Chondrocyte (in vitro differentiated cells): ENCODE data around the gene NKD1. TPM values are rescaled to one million over a fixed set of nuclear protein-coding genes. Genes with fewer than 3 reads are reported as not detected.
A peak's percentile ranks its signal among the peaks of the same experiment; 100 is the strongest.

ENCODE experiments used
- DNase-seq: peaks from one replicate; pipeline ENCODE4 v3.0.0; 2021; ENCODE audit warnings: mixed read lengths, low spot score
- H3K27ac Mint-ChIP-seq: one replicate; pipeline ENCODE4 v1.8.0; 2021; ENCODE audit warnings: mild to moderate bottlenecking, moderate library complexity, mixed read lengths; ENCODE audit not compliant: unreplicated experiment
- H3K27me3 Mint-ChIP-seq: 2 replicates; pipeline ENCODE4 v1.8.0; 2021; ENCODE audit warnings: low read depth, mixed read lengths
- H3K36me3 Mint-ChIP-seq: 2 replicates; pipeline ENCODE4 v1.8.0; 2021; ENCODE audit warnings: low read depth, mixed read lengths
- H3K4me1 Mint-ChIP-seq: 2 replicates; pipeline ENCODE4 v1.8.0; 2021; ENCODE audit warnings: low read depth, mild to moderate bottlenecking, mixed read lengths
- H3K4me3 Mint-ChIP-seq: one replicate; pipeline ENCODE4 v1.8.0; 2021; ENCODE audit warnings: mild to moderate bottlenecking, moderate library complexity, mixed read lengths; ENCODE audit not compliant: unreplicated experiment
- H3K9me3 Mint-ChIP-seq: 2 replicates; pipeline ENCODE4 v1.8.0; 2021; ENCODE audit warnings: low read depth, mixed read lengths
- total RNA-seq: library from RNA; stranded (reverse); gene quantifications from 3 replicates; pipeline ENCODE4 v1.2.1, GENCODE V29; 2021
- TF ChIP-seq, protein P1 (sequence below): fragments of 200-600 bp; sonication (generic); IDR thresholded peaks from 2 replicates; pipeline ENCODE4 v1.5.0; 2021; ENCODE audit warnings: antibody characterized with exemption, mild to moderate bottlenecking, moderate library complexity

Gene NKD1
- total RNA-seq, 1 donor from 2014 or later = 8.0 TPM

DNA sequence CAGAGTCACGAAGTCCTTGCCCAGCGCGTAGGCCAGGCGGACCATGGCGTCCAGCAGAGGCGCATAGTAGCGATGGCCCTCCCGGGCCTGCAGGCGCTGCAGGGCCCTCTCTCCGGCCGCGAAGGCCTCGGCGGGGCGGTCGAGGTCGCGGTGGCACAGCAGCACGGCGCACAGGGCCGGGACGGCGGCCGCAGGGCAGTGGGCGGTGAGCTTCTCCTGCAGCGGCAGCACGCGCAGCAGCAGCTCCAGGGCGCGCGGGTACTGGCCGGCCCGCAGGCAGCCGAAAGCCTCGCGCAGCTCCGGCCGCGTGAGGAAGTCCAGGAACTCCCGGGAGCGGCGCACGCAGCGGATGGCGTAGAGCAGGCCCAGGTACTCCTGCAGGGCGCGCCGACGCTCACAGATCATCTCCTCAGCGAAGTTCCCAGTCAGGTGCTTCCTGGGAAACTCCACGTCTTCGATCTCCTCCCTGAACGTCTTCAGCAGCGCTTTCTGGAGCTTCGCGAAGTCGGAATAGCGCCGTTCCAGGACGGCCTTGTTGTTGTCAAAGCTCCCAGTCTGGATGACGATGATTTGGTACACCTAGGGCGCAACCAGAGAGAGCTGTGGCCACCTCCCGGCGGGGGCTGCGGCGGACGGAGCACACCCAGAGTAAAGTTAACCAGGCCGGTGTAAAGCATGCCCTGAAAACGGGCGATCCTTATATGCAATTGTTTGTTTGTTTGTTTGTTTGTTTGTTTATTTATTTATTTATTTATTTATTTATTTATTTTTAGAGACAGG is 125.5 kb downstream of the NKD1 start:
- H3K27ac Mint-ChIP-seq = no peak overlapping the region

DNA sequence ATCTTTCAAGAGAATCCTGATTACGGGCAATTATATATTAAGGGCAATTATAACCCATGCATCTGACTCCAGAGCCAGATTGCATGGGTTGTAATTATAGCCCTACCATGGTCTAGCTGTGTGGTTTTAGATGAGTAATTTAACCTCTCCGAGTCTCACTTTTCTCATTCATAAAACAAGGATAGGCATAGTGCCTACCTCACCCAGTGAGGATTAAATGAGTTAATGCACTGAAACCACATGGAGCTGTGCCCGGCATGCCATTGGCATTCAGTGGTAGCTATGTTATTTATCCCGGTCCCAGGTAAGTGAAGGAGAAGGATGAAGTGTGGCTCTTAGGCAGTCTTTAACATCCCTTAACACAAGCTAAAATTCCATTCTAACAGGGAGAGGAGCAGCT is 126.6 kb downstream of the NKD1 start:
- H3K4me1 Mint-ChIP-seq = no peaks in the 10 kb centered on the region
- peaks cover 12% of the 10 kb centered on the region for H3K9me3 Mint-ChIP-seq
- H3K36me3 Mint-ChIP-seq = peaks cover 1% of the 10 kb centered on the region
- no peak for DNase-seq
- H3K4me3 Mint-ChIP-seq = no peak overlapping the region
- TF ChIP-seq, protein P1, sequence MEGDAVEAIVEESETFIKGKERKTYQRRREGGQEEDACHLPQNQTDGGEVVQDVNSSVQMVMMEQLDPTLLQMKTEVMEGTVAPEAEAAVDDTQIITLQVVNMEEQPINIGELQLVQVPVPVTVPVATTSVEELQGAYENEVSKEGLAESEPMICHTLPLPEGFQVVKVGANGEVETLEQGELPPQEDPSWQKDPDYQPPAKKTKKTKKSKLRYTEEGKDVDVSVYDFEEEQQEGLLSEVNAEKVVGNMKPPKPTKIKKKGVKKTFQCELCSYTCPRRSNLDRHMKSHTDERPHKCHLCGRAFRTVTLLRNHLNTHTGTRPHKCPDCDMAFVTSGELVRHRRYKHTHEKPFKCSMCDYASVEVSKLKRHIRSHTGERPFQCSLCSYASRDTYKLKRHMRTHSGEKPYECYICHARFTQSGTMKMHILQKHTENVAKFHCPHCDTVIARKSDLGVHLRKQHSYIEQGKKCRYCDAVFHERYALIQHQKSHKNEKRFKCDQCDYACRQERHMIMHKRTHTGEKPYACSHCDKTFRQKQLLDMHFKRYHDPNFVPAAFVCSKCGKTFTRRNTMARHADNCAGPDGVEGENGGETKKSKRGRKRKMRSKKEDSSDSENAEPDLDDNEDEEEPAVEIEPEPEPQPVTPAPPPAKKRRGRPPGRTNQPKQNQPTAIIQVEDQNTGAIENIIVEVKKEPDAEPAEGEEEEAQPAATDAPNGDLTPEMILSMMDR = no peak
- H3K27me3 Mint-ChIP-seq = no peaks in the 10 kb centered on the region
- H3K27ac Mint-ChIP-seq = no peak overlapping the region

More for the DNA sequence above, 125.5 kb downstream of the NKD1 start:
- H3K36me3 Mint-ChIP-seq = peaks cover 1% of the 10 kb centered on the region
- no peak overlapping the region for H3K4me3 Mint-ChIP-seq
- no peaks in the 10 kb centered on the region for H3K4me1 Mint-ChIP-seq
- peaks cover 12% of the 10 kb centered on the region for H3K9me3 Mint-ChIP-seq
- peak; percentile 90 for DNase-seq
- H3K27me3 Mint-ChIP-seq = no peaks in the 10 kb centered on the region
- TF ChIP-seq, protein P1 = no peak

DNA sequence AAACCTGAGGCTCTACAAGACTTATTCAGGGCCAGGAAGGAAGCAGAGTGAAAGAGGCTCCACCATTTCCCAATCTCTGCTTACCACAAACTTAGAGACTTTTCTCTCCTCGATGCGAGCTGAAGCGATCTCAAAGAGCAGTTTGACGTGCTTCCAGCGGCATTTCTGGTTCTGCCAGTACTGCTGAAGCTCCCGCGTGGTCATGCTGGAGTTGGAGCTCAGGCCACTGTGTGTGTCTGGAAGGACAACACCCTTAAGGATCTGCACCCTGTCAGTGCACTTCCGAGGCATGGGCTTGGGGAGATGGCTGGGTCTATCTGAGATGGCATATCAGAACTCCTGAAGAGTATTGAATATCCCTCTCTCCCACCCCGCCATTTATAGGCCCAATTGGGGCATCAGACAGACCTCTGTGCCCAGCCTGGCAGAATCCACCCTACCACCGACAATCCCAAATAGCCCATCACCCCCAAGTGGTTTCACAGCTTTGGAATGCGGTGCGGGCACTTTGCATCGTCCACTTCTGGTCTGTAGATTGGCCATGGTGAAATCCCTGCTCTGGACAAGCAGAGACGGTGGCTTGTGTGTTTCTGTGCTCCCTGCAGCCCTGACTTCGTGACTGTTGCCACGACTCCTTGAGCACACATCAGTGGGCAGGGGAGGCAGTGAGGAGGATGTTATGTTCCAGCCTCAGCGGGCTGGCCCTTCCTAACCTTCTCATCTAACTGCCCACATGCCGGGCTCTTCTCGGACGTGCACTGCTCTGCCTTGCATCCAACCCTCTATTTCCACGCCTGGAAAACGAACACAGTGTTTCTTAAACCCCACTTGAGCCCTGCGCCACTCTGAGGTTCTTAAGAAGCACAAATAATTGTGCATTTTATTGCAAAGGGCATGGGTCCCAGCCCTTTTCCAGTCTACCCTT is 127.8 kb downstream of the NKD1 start:
- no peak overlapping the region for H3K27ac Mint-ChIP-seq
- TF ChIP-seq, protein P1 = no peak
- H3K27me3 Mint-ChIP-seq = no peaks in the 10 kb centered on the region
- DNase-seq = peak; percentile 40
- H3K9me3 Mint-ChIP-seq = peaks cover 12% of the 10 kb centered on the region
- H3K4me3 Mint-ChIP-seq = no peak overlapping the region
- peaks cover 1% of the 10 kb centered on the region for H3K36me3 Mint-ChIP-seq
- H3K4me1 Mint-ChIP-seq = no peaks in the 10 kb centered on the region

DNA sequence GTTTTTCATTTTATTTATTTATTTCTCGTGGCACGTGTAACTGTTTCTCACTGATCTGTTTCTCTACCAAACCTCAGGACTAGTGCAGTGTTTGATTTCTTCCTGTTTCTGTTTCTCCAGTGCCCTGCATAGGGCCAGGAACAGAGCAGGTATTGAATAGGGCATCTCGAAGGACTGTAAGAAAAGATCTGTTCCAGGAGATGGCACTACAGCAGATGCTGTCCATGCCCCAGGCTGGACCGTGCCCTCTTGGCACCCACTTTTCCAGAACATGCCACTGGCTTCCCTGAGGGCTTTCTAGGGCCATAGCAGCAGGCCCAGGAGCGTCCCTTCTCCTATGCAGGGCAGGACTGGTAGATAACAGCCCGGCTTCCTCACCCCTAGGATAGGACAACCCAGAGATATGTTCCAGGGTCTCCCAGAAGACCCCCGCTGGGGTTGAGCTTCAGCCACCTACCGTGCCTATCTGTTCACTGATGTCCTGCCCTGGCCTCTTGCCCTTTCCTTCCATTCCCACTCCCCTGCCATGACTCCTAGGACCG is 128.6 kb downstream of the NKD1 start:
- no peaks in the 10 kb centered on the region for H3K27me3 Mint-ChIP-seq
- peaks cover under 1% of the 10 kb centered on the region for H3K36me3 Mint-ChIP-seq
- H3K4me3 Mint-ChIP-seq = no peak overlapping the region
- H3K27ac Mint-ChIP-seq = no peak overlapping the region
- peaks cover 7% of the 10 kb centered on the region for H3K9me3 Mint-ChIP-seq
- DNase-seq = peak; percentile 52
- TF ChIP-seq, protein P1 = no peak
- H3K4me1 Mint-ChIP-seq = no peaks in the 10 kb centered on the region

DNA sequence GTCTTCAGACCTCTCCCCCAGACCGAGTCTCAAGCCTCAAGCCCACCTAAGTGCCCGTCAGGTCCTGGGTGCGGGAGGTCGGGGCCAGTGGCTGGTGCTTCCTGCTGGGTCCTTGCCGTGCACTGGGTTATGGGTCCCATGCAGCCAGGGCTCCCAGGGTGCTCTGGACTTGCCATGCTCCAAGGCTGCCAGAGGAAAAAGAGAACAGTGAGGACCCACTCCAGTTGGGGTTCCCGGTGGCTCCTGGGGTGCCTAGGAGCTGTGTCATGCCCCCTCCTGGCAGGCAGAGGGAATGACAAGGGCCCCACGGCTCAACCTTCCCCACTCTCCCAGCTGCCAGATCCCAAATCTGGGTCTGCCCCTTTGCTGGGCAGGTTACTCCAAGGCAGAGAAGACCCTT is 129.2 kb downstream of the NKD1 start:
- Mint-ChIP-seq H3K27ac (no peak overlapping the region), H3K4me1 (no peaks in the 10 kb centered on the region), H3K9me3 (peaks cover 2% of the 10 kb centered on the region), H3K27me3 (no peaks in the 10 kb centered on the region), H3K4me3 (no peak overlapping the region), H3K36me3 (no peaks in the 10 kb centered on the region)
- DNase-seq = peak; percentile 77
- TF ChIP-seq, protein P1 = peak; percentile 52
